Gastrocnemius medialis (tissue), 4 donors: ENCODE results near the gene SOCS7. TPM values are rescaled to one million over a fixed set of nuclear protein-coding genes. Genes with fewer than 3 reads are reported as not detected.

Source experiments
- ATAC-seq, 2 donors: fragments of 150-250 bp; one replicate each; pipeline ENCODE4 v1.9.1; 2016
- DNase-seq, 2 donors: peaks; one replicate each; pipeline ENCODE4 v3.0.0-alpha.2; 2019
- H3K27ac ChIP-seq, 4 donors: fragments of 200-600 bp; sonication (generic); 1 replicate in 1 of 4; 2 replicates in 3 of 4; pipeline ENCODE4 v1.5.1; 2016 to 2018; ENCODE audit warnings: mild to moderate bottlenecking in 2 of 4, moderate library complexity in 1 of 4
- H3K27me3 ChIP-seq, 3 donors: fragments of 200-600 bp; sonication (generic) in 2 of 3; 1 replicate in 1 of 3; 2 replicates in 2 of 3; pipeline versions ENCODE4 v1.5.1 to v1.6.0; 2016 to 2019; ENCODE audit warnings: mild to moderate bottlenecking in 1 of 3, moderate library complexity in 1 of 3
- H3K36me3 ChIP-seq, 2 donors: fragments of 200-600 bp; sonication (generic) in 1 of 2; one replicate each; pipeline ENCODE4 v1.5.1; 2017 to 2018
- H3K4me1 ChIP-seq, 2 donors: fragments of 200-600 bp; sonication (generic) in 1 of 2; one replicate each; pipeline ENCODE4 v1.5.1; 2016 to 2017; ENCODE audit warnings: mild to moderate bottlenecking in 2 of 2
- H3K4me3 ChIP-seq, 4 donors: fragments of 200-600 bp; sonication (generic) in 3 of 4; 1 replicate in 1 of 4; 2 replicates in 3 of 4; pipeline ENCODE4 v1.5.1; 2016 to 2019; ENCODE audit warnings: mild to moderate bottlenecking in 2 of 4
- H3K9me3 ChIP-seq, 3 donors: fragments of 200-600 bp; sonication (generic) in 2 of 3; 1 replicate in 1 of 3; 2 replicates in 2 of 3; pipeline ENCODE4 v1.5.1; 2016 to 2019
- POLR2A ChIP-seq, 2 donors: fragments of 450-650 bp; IDR thresholded peaks; one replicate each; pipeline ENCODE4 v1.6.1; 2017; ENCODE audit warnings: antibody characterized with exemption in 2 of 2, mild to moderate bottlenecking in 2 of 2, moderate library complexity in 2 of 2
- in situ Hi-C, 4 donors: fragments of 200-750 bp; cut with MboI; loops; one replicate each; pipeline versions ENCODE4 v1.15.0 to v1.8.0; 2017; ENCODE audit warnings: low sequenced_read_pairs in 4 of 4
- intact Hi-C: fragments of 100-400 bp; cut with DNase I; formaldehyde crosslinking; loops from one replicate; pipeline ENCODE4 v1.15.1; 2023; ENCODE audit warnings: low total_unique reads
- total RNA-seq, 4 donors: library from RNA; depleted of rRNA; stranded (reverse); fragments of >200 nt; gene quantifications; one replicate each; pipeline versions ENCODE4 v1.1.0 to v1.2.3, GENCODE V29; 2016
- TF ChIP-seq, protein P1 (sequence below), 5 experiments: fragments of 450-650 bp in 3 of 5; fragments of 200-600 bp in 2 of 5; sonication (generic) in 2 of 5; IDR thresholded peaks in 4 of 5; conservative IDR thresholded peaks in 1 of 5; 1 replicate in 4 of 5; 2 replicates in 1 of 5; pipeline ENCODE4 v1.5.1; 2016 to 2019; ENCODE audit warnings: antibody characterized with exemption in 5 of 5, mild to moderate bottlenecking in 3 of 5, moderate library complexity in 3 of 5

SOCS7 gene
- total RNA-seq, 4 donors from 2014 or later = 16.3 to 19.9 (median 19.5) TPM

DNA sequence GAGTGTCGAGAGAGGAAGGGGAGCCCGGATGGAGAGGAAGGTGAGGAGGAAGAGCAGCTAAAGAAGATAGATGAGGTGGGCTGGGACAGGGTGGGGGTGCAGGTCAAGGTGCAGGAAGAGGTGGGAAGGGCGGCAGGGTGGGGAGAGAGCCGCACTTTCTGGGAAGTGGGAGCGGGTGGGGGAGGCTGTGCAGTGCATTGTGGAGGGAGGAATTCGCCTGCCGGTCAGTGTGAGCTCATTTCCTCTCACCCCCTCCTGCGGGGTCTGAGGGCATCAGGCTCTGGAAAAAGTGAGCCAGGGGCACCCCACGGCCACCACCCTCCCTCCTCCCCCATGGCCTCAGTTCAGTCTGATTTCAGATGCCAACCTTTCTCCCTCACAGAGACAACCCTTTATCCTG is 74.1 kb downstream of the SOCS7 start:
- peaks cover 46 to 54% of the 10 kb centered on the region in 2 donors for H3K4me1 ChIP-seq

DNA sequence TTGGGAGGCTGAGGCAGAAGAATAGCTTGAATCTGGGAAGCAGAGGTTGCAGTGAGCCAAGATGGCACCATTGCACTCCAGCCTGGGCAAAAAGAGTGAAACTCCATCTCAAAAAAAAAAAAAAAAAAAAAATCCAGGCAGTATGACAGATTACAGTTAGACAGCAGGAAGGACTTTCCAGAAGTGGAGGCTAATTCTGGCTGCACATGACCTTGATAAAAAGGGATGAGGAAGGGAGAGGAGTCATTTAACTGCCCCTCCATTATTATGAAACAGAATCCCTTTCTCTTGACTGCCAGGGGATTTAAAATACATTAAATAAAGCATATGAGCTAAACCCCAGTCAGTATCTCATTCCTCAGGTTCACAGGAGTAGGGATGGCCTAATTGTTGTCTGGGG is 74.8 kb downstream of the SOCS7 start:
- DNase-seq (no peak), ATAC-seq (no peak)
- in situ Hi-C loops (no loop called here), intact Hi-C loops (loop anchor here (10.0 kb wide), 1 partner anchor 248 kb away; the partner anchor contains the start of gene EPOP)
- H3K4me3 ChIP-seq = no peak overlapping the region
- H3K27ac ChIP-seq = peak overlapping the region; percentile 89 to 94 (median 90)
- no peaks in the 10 kb centered on the region for H3K36me3 ChIP-seq
- H3K9me3 ChIP-seq = no peaks in the 10 kb centered on the region
- no peaks in the 10 kb centered on the region for H3K27me3 ChIP-seq
- peaks cover 40 to 47% of the 10 kb centered on the region in 2 donors for H3K4me1 ChIP-seq
- no peak for TF ChIP-seq POLR2A (IDR thresholded peaks at IDR 0.05)
- TF ChIP-seq, protein P1, sequence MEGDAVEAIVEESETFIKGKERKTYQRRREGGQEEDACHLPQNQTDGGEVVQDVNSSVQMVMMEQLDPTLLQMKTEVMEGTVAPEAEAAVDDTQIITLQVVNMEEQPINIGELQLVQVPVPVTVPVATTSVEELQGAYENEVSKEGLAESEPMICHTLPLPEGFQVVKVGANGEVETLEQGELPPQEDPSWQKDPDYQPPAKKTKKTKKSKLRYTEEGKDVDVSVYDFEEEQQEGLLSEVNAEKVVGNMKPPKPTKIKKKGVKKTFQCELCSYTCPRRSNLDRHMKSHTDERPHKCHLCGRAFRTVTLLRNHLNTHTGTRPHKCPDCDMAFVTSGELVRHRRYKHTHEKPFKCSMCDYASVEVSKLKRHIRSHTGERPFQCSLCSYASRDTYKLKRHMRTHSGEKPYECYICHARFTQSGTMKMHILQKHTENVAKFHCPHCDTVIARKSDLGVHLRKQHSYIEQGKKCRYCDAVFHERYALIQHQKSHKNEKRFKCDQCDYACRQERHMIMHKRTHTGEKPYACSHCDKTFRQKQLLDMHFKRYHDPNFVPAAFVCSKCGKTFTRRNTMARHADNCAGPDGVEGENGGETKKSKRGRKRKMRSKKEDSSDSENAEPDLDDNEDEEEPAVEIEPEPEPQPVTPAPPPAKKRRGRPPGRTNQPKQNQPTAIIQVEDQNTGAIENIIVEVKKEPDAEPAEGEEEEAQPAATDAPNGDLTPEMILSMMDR (IDR thresholded peaks at IDR 0.05 in 4 of 5, conservative IDR thresholded peaks at IDR 0.05 in 1 of 5) = no peak

More for the DNA sequence above, 74.1 kb downstream of the SOCS7 start:
- Histone ChIP-seq H3K36me3 (no peaks in the 10 kb centered on the region), H3K27ac (peak overlapping the region; percentile 55 to 91 (median 89)), H3K27me3 (no peaks in the 10 kb centered on the region), H3K4me3 (no peak overlapping the region), H3K9me3 (no peaks in the 10 kb centered on the region)
- DNase-seq = no peak
- intact Hi-C loops = loop anchor here (10.0 kb wide), 1 partner anchor 249 kb away; the partner anchor contains the start of gene EPOP
- in situ Hi-C loops = no loop called here
- no peak for TF ChIP-seq POLR2A (IDR thresholded peaks at IDR 0.05)
- TF ChIP-seq, protein P1 (IDR thresholded peaks at IDR 0.05 in 4 of 5, conservative IDR thresholded peaks at IDR 0.05 in 1 of 5) = no peak
- no peak for ATAC-seq

DNA sequence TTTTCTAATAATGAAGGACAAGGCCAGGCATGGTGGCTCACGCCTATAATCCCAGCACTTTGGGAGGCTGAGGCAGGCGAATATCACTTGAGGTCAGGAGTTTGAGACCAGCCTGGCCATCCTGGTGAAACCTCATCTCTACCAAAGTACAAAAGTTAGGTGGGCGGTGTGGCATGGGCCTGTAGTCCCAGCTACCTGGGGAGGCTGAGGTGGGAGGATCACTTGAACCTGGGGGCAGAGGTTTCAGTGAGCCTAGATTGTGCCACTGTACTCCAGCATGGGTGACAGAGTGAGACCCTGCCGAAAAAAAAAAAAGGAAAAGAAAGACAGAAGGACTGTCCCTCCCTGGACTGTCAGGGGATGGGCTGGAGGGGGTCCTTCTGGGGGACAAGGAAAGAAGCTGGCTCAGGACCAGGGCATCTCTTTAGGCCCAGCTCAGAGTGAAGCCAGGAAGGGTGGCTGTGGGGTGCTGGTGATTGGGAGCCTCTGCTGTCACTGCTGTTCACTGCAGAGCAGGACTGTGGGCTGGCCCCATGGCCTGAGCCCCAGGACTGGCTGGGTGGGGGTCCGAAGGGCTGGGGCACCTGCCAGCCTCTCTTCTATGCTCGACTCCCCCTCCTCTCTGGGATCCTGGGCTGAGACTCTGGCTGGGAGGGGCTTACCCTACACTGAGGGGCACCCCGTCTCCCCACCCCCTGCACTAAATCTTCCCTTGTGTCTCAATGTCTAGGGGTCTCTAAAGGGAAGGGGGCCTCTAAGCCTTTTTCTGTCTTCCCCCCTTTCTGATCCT is 75.7 kb downstream of the SOCS7 start:
- H3K4me1 ChIP-seq = peaks cover 35 to 45% of the 10 kb centered on the region in 2 donors
- peak overlapping the region; percentile 78 to 99 (median 87) for H3K4me3 ChIP-seq
- TF ChIP-seq, protein P1 (IDR thresholded peaks at IDR 0.05 in 4 of 5, conservative IDR thresholded peaks at IDR 0.05 in 1 of 5) = no peak
- no peak for TF ChIP-seq POLR2A (IDR thresholded peaks at IDR 0.05)
- H3K36me3 ChIP-seq = no peaks in the 10 kb centered on the region
- H3K9me3 ChIP-seq = no peaks in the 10 kb centered on the region
- DNase-seq (no peak), ATAC-seq (no peak)
- H3K27me3 ChIP-seq = no peaks in the 10 kb centered on the region
- intact Hi-C loops (loop anchor here (10.0 kb wide), 1 partner anchor 247 kb away; the partner anchor contains the start of gene EPOP), in situ Hi-C loops (no loop called here)
- peak overlapping the region; percentile 89 to 94 (median 90) for H3K27ac ChIP-seq

DNA sequence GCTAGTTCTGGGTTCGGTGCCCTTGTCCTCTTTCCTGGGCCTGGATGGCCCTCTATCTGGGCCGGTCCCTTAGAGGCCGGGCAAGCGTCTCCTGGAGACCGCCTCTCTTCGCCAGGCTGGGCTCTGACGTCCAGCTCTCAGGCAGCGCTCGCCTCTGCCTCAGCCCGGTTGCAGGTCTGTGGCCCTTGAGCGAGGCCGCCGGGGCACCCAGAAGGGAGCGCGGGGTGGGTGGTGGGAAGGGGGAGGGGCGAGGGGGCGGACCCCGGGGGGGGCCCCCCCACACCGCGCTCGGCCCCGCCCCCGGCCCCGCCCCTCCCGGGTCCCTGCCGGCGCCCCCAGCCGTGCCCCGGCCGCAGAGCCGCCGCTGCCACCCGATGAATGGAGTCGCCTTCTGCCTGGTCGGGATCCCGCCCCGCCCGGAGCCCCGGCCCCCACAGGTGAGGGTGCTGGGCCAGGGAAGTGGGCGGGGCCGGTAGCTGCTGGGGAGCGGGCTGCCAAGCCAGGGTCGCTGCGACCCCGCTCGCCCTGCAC is 76.5 kb downstream of the SOCS7 start, which contains the start of gene ARHGAP23:
Gene ARHGAP23, plus strand, starts transcription at position 353 of the 531 bp plus-strand sequence. Its CDS starts 22 bp downstream, at position 375.
- ATAC-seq (peak; percentile 54 to 55), DNase-seq (peak in 1 of 2 donors; percentile 42)
- H3K27me3 ChIP-seq = no peaks in the 10 kb centered on the region
- H3K4me1 ChIP-seq = peaks cover 35 to 45% of the 10 kb centered on the region in 2 donors
- no peaks in the 10 kb centered on the region for H3K9me3 ChIP-seq
- no peaks in the 10 kb centered on the region for H3K36me3 ChIP-seq
- intact Hi-C loops = loop anchor here (2.0 to 10.0 kb wide), 2 partner anchors 15 to 247 kb away; partner anchors contain the start of gene EPOP
- peak; percentile 34 for TF ChIP-seq POLR2A (IDR thresholded peaks at IDR 0.05)
- TF ChIP-seq, protein P1 (IDR thresholded peaks at IDR 0.05 in 4 of 5, conservative IDR thresholded peaks at IDR 0.05 in 1 of 5) = no peak
- in situ Hi-C loops = no loop called here
- peak within 1 kb of the TSS; percentile 89 to 94 (median 90) for H3K27ac ChIP-seq
- H3K4me3 ChIP-seq = peak within 1 kb of the TSS; percentile 78 to 99 (median 87)
